CD4-positive, alpha-beta T cell treated with Interleukin-4 for 1 hour (primary cell): ENCODE data around the gene MRLN.

ENCODE experiments used
- DNase-seq, 2 donors: peaks; one replicate each; pipeline ENCODE4 v3.0.0-alpha.2; 2020 to 2022

Gene MRLN

DNA sequence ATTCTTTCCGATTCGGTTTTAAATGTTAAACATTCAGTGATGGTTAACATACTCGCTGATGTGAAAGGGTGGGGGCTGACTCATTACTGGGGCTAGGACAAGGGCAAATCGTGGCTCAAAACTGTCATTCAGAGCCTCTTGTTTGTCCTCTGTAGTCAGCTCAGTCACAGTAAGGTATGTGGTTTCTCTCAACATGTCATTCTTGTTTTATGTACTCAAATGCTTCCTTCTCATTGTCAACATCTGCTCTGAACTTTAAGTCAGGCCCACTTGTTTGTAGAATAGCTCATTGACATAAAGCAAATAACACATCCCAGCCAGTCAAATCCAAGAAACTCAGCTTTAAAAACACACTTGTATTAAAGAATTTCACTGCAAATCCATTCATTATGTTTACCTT, 50.9 kb downstream of the MRLN start:
- no peak for DNase-seq

DNA sequence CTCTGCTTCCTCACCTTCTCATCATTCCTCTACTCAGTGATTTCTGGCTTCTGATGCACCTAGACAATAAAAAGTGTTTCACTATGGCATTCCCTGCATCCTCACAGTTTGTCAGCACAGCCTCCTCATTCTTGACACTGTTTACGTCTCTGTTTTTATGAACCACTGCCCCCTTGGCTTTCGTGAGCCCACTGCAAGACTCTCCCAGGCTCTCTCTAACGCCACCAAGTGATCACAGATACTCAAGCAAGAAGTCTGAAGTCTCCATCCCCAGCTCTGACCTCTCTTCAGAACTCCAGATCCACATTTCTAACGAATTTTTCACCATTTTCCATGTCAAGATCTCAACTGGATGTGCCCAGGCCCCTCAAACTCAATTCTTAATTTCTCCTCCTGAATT, 52.5 kb downstream of the MRLN start:
- DNase-seq: no peak

DNA sequence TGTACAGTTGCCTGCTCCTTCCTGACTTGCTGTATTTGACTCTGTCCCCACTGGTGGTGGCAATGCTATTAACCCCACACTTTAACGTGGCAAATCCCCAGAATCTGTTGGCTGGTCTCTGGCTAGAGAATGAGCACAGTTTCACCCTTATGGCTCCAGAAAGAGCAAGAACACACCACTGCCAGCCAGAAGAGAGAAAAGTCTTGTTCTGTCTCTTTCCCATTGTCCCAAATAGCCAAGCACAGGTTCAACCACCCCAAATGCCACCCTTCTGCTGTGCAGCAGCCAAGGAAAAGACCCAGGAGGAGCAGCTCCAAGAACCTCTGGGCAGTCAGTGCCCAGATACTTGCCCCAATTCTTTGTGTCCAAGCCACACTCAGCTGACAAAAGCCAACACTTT, 54.9 kb downstream of the MRLN start:
- DNase-seq: no peak

DNA sequence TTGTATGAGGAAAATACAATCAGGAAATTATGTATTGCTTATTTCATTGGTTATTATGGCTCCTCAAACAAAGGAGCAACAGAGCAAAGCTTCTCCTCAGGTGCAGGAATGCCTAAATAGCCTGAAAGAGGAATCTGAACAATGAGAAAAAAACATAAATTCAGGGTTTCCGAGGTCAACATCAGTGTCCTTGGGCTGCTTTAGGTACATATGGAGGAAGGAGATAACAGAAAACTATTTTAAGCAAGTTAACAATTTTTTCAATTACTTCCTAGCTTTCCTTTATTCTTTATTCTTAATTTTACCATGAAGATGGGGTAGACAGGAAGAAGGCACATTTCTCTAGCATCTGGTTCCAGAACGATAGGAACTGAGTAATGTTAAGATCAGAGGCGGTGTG, 57.6 kb downstream of the MRLN start:
- no peak for DNase-seq

DNA sequence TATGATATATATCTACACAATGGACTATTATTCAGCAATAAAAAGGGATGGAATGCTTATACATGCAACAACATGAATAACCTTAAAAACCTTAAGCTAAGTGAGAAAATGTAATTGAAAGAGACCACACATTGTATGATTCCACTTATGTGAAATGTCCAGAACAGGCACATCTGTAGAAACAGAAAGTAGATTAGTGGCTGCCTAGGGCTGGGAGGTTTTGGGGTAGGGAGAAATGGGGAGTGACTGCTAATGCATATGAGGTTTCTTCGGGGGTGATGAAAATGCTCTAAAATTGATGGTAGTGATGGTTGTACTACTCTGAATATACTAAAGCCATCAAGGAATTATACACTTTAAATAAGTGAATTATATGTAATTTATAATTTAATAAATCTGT, 58.3 kb downstream of the MRLN start:
- DNase-seq: no peak

DNA sequence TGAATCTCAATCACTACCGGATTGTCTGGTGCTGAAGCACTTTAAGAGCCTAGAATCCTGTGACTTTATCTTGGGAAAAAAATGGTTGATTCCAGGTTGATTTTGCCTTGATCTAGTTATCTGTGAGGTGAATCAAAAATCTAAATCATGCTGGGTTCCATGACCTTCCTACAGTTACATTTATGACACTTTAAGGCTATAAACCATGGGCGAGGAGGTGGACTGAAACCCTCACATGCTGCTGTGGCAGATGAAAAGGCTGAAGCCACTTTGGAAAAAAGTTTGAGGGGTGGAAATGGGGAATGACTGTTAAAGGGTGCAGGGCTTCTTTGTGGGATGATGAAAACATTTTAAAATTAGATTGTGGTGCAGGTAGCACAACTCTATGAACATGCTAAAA, 61.1 kb downstream of the MRLN start:
- DNase-seq: no peak

DNA sequence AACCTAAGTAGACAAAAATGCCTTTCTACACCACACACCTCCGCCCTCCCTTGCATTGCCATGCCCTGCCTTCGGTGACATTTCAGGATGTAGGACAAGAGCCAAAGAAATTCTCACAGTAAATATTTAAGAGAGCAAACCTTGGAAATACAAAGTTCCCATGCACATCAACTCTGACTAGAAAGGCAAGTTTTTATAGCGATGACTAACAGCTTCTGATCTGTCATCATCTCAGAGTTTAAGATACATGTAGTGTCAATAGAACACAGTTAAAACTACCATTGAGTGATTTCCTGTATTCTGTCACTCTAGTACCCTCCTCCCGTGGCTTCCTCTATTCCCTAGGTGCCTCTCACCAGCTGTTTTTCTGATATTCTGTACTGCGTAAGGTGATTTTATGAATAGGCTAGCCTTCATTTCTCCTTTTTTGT, 64.3 kb downstream of the MRLN start:
- DNase-seq: no peak

DNA sequence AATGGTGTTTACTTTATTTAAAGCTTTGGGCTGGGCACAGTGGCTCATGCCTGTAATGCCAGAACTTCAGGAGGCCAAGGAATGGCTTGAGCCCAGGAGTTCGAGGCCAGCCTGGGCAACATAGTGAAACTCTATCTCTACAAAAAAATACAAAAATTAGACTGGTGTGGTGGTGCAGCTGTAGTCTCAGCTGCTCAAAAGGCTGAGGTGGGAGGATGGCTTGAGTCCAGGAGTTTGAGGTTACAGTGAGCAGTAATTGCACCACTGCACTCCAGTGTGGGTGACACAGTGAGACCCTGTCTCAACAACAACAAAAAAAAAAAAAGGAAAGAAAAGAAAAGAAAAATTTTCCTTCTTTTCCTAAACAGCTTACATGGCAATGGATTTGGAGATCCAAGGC, 65.6 kb downstream of the MRLN start:
- no peak for DNase-seq
